Activated naive CD4-positive, alpha-beta T cell treated with Interleukin-2 at 50 U/mL for 16 hours (primary cell): Measurements from ENCODE around the gene AP3D1.
"Not testable (repeated sequence)": the region's sequence is repeated elsewhere in the genome, so short reads cannot be mapped to it uniquely, and the experiment has no call there.

ENCODE experiments used
- DNase-seq: peaks from one replicate; pipeline ENCODE4 v3.0.0-alpha.2; 2020

The AP3D1 gene

DNA sequence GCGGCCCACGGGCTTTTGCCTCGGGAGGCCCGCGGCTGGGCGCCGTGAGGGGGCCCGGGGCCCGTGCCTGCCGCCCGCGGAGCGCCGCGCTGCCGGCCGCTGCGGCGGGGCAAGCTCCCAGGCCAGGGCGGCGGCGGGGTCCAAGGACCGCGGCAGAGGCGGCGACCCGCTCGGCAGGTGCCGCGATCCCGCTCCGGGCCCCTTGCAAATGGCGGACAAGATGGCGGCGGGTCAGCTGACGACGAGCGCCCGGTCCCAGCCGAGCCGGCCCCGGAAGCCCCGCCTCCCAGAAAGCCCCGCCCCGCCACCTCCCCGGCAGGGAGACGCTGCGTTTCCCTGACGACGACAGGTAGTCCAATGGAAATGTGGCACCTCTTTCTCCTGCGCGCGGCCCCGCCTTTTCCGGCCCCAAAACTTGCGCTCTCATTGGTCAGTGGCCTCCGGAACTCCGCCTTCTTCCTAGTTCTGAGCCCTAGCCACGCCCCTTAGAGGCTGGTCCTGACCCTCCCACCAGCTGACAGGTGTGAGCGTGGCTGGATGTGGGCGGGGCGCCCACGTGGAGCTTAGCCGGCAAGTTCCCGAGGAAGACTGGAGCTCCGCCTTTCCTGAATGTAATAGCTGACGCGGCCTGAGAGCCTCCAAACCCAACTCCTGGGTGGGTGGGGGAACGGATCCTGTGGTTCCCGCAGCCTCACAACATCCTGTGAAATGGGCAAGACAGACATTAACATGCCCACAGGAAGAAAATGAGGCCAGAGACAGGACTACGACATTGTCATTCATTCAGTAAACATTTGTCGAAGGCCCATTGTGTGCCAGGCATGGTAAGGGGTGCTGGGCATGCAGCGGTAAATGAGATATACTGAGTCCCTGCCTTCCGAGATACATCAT lies at the start of gene AP3D1:
TSS of gene AP3D1 (minus strand) at position 228 of the 891 bp plus-strand sequence. CDS start 232 bp downstream, outside the sequence.
- peak; percentile 100 for DNase-seq

DNA sequence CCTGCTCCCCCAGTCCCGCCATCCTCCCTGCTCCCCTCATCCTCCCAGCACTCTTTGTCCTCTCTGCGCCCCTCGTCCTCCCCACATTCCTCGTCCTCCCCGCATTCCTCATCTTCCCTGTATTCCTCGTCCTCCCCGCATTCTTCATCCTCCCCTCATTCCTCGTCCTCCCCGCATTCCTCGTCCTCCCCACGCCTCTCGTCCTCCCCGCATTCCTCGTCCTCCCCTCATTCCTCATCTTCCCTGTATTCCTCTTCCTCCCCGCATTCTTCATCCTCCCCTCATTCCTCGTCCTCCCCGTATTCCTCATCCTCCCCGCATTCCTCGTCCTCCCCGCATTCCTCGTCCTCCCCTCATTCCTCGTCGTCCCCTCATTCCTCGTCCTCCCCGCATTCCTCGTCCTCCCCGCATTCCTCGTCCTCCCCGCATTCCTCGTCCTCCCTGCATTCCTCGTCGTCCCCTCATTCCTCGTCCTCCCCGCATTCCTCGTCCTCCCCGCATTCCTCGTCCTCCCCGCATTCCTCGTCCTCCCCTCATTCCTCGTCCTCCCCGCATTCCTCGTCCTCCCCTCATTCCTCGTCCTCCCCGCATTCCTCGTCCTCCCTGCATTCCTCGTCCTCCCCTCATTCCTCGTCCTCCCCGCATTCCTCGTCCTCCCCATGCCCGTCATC lies 49.4 kb upstream of the AP3D1 start:
- not testable (repeated sequence) for DNase-seq

DNA sequence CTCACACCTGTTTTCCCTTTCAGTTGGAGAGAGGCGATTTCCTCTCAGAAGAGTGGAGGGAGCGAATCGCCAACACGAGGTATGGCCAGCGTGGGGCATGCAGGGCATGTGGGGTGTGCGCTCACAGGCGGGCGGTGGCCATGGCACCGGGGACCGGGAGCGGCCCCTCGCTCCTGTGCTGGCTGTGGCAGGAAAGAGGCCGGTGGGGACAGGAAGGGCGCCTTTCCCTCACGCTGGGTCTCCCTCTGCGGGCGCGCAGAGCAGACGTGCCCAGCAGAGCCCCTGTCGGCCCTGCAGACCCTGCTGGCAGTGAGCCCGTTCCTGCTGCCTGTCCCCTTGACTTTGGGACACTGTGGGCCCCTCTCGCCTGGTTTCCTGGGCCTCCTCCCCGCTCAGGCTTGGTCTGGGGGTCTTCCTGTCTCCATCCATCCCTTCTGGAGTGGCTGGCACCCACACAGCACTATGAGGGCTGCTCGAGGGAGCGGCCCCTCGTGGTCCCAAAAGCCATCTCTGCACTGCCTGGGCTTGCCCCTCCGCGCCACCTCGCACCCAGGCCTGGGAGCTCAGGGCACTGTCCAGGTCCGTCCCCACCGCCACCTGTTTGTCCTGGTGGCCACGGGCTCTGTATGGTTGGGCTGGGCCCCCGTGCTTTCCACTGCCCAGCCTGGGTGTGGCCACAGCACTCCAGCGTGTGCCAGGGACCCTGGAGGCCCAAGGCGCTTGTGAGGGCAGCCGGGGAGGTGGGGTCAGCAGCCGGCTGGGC lies 48.7 kb upstream of the AP3D1 start:
- DNase-seq, result no peak

DNA sequence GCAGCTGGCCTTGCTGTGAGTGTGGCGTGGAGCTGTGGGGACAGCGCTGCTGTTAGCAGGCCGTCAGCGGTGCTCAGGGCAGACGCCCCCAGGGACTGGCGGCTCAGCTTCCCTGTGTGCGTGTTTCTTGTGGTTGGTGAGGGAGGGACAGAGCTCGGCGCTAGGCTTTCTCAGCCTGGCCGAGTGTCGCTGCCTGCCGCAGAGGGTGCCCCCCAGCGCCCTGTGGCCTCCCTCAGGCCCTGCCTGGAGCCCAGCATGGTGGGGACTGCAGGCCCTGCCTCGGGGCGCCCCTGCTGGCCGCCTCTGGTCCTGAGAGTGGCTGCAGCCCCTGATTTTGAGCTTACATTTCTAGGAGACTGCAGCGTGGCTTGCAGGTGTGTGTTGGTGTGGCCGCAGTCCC lies 47.8 kb upstream of the AP3D1 start:
- DNase-seq, result no peak

DNA sequence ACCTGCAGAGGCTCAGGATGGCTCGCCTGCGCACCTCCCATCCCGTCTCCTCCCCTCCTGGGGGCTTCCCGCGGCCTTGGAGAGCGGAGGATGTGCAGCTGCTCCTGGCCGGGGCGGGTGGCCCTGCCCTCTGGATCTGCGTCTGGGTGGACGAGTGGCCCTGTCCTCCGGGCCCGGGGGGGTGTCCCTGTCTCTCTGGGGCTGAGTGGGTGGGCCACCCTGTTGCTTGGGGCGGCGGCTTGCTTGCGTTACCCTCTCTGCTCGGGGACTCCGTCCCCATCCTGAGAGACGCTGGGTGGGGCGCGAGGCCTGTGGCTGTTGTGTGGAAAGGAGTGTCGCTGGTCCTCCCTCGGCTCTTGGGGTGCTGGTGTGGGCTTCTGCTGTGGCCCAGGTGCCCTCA lies 47.0 kb upstream of the AP3D1 start:
- no peak for DNase-seq

DNA sequence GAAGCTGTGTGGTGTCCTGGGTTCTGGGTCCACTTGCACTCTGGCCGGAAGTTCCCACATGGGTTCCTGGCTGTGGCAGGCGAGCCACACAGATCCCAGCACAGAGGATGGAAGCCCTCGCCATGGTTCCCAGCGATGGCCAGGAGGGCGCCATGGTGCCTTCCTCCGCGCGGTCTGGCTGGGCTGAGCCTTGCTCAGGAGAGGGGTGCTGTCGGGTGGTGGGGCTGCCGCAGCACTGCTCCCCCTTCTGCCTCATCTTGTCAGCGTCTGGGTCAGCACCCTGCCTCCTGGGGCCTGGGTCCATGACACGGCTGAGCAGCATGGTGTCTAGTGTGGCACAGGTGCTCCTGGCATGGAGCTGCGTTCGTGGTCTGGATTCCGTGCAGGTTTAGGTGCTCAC lies 45.9 kb upstream of the AP3D1 start:
- no peak for DNase-seq

DNA sequence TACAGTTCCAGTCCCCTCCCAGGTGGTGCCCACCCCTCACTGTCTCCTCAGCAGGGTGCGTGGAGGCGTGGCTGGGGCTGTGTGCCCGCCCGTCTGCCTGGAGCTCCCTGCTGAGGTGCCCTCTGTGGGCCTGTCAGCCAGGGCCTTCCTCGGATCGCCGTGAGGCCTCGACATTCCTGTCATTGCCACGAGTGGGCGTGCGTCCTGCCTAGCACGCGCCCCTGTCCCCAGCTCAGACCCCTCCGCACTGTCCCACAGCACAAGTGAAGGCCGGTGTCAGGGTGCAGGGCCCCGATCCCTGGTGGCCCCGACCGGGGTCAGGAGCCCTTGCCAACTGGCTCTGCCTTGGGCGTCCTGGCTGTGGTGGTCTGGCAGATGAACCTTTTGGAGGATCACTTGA lies 44.5 kb upstream of the AP3D1 start:
- DNase-seq, result no peak

DNA sequence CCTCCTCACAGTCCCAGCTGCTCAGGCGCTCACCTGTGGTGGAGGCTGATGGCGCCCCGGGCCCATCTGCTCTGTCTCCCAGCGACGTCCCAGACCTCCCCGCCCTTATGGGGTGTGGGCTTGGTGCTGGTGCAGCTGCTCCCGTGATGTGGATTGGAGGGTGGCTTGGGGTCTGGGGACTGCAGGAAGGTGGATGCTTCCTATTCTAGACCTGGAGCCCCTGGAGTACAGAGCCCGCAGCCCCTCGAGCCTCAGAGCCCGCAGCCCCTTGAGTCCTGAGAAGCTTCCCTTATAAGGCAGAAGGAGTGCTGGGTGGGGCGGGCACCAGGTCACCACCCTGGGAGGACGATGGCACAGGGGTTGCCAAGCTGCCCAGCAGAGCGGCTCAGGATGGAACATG lies 44.0 kb upstream of the AP3D1 start:
- no peak for DNase-seq

DNA sequence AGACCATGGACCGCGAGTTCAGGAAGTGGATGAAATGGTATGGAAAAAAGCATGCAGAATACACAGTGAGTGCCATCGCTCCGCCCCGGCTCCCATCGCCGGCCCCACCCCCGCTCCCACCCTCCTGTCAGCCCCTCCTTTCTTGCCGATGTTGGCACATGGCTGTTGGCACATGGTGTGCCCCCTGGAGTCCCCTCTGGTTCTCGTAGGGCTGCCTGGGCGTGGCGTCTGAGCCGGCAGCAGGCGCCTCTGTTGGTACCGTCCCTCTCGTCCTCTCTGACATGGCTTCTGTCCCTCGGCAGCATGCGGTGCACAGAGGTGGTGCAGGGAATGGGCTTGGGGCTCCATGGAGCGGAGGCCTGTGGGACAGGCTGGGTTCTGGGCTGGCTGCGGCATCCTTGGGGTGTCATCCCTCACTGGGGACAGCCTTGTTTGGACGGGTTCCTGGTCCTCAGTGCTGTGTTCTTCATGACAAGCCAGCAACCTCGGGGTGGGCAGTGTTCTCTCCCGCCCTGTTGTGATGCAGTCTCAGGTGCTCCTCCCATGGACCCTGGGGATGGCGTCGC lies 43.2 kb upstream of the AP3D1 start:
- DNase-seq, result no peak

DNA sequence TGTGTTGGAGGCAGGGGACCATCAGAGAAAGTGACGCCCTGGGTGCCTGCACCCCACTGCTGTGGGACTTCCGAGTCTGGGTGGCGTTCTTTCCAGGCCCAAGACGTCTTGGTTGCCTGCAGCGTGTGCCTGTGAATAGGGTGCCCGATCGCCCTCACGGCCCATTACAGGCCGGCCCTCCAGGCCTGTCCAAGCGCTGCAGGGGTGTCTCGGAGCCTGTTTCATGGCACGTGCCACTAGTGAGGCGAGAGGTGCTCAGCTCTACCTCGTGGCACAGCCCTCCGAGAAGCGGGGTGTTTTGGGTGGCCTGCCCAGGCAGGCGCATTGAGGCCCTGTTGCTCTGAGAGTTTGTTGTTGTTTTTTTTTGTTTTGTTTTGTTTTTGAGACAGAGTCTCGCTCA lies 42.4 kb upstream of the AP3D1 start:
- DNase-seq, result no peak

DNA sequence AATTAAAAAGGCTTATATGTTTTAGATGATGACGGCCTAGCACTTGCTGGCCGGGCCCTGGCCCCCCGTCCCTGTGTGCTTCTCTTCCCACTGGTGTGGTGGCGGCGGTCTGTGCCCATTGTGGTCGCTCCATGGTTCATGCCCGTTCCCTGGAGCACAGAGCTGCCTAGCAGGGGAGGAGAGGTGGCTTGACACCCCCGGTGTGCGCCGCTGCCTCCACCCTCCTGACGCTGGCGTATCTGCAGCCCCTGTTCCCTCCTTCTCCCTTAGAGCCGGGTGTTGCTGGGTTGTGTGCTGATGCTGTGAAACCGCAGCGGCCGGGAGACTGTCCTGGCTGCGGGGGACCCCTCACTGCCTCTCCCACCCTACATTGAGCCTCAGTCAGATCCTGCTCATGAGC lies 41.5 kb upstream of the AP3D1 start:
- DNase-seq, result no peak

DNA sequence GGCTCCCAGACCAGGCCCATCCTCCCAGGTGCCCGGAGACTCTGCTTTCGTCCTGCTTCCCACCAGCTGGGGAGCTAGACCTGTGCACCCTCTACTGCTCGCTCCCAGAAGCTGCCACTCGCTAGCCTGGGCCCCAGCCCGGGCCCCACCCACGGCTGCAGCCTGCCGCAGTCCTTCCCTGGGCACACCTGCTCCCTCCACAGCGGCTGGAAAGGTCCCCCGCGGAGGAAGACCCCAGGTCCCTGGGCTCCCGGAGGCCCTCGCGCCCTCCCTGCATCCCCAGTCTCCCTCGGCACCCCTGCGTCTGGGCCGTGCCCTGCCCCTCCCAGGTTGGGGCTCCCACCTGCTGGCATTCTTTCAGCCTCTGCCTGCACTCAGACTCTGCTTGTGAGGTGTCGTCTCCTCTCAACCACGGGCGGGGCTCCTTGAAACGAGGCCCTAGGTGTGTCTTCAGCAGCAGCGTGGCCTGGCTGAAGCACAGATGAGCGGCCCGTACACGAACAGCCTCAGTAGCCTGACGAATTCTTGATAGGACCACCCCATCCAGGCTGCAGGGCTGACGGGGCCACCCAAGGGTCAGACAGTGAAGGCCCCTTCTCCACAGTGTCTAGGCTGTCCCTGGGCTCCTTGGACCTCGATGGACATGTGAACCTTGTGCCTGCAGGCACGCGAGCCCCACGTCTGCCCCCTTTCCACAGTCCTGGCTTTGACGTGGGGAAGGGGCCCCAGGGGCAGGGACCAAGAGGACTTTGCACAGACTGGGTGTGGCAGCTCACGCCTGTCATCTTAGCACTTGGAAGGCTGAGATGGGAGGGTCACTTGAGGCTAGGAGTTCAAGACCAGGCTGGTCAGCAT lies 40.3 kb upstream of the AP3D1 start:
- no peak for DNase-seq

DNA sequence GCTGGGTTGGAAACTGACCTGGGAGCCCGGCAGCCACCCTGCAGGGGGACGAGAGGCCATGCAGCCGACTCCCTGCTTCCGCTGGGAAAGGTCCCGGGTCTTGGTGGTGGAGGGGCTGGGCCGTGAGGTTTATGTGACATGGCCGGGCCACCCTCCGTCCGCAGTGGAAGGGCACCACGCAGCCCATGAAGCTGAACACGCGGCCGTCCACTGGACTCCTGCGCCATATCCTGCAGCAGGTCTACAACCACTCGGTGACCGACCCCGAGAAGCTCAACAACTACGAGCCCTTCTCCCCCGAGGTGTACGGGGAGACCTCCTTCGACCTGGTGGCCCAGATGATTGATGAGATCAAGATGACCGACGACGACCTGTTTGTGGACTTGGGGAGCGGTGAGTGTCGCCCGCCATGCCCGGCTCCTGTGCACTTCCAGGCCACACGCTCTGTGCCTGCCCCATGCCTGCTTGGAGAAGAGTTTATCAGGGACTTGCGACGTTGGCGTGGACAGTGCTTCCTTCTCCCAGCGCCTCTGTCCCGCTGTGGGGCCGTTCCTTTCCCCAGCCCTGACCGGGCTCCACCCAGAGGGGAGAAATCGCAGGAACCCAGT lies 39.6 kb upstream of the AP3D1 start:
- no peak for DNase-seq

DNA sequence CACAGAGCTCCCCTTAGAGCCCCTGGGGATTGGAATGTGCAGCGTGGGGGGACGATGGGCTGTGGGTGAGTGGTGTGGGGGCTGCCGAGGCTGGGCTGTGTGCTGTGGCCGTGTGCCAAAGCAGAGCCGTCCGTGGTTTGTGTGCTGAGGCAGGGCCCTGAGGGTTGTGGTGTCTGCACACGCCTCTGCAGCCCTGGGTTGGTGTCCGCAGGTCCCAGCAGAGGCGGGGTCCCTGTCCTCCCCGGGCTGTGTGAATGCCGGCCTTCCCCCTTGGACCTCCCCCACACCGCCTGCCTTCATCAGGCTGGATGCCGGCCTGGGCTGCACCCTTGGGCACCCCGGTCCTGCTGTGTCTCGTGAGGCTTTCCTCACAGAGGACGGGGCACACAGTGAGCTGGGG lies 38.5 kb upstream of the AP3D1 start:
- no peak for DNase-seq

DNA sequence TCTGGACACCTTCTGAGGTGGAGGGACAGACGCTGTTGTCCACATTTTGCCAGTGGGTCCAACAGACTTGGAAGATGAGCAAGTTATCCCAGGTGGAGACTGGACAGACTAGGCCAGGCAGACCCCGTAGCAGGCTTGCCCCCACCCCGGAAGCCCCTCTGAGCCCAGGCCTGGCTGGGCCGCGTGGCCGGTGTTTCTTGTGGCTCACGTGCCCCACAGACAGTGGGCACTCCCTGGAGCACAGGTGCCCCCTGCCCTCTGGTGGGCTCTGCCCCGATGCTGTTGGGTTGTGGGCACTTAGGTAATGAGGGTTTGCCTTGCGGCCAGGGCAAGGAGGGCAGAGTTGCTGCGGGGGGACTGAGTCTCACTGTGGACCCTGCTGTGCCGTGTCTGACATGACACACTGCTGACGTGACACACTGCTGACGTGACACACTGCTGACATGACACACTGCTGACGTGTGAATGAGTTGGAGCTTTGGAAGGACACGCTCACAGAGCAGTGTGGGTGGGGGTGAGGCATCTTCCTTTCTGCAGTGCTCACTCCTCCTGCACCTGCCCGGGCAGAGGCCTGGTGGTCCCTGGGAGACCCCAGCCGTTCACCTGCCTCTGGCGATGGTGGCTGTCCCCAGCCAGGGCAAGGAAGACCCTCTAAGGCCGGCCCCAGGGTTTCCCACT lies 37.5 kb upstream of the AP3D1 start:
- peak; percentile 25 for DNase-seq

DNA sequence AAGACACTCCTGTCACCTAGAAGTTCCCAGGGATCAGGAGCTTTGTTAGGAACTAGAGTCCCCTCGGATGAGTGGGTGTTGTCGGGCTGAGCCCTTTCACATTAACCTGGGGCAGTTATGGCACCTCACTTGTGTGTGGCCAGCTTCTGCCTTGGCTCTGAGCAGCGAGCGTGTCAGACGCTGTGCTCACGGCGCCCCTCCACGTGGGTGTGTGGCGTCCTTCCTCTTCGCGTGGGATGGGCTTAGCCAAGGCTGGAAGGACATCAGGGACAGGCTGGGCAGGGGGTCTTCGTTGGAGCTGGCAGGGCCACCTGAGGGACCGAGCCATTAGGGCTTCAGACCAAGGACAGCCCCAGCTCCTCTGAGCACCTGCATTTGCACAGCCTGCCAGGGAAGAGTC lies 35.8 kb upstream of the AP3D1 start:
- DNase-seq, result no peak

DNA sequence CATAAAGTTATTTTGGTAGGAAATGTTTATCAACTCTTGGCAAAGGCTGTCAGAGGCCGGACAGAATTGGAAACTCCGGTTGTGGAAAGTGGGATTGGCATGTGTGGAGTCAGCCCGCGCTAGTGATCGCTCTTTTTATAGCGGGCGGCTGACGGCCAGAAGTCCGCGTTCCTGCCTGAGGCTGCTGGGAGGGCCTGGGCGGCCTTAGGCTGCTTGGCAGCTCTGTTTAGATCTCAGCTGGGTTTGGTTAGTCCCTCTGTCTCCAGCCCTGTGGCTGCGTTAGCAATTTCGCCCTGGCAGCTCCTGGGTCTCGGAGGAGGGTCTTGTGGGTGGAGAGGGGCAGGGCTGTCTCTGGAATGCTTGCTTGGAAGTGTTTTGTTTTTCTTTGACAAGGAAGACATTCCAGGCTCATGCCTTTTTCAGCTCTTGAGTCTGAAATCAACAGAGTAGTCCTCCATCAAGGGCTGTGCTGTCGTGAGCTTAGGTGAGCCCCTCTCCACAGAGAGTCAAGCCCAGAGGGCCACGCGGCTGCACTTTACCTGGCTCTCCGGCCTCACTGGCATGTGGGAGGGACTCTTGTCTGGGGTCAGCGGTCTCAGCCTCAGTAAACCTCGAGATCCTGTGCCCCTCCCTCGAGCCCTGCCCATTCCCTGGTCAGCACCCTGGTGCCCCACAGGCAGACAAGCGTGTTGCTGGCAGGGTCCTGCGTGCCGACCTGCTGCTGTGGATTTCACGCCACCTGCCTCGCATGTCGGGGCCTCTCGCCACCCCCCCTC lies 34.9 kb upstream of the AP3D1 start:
- DNase-seq, result no peak

DNA sequence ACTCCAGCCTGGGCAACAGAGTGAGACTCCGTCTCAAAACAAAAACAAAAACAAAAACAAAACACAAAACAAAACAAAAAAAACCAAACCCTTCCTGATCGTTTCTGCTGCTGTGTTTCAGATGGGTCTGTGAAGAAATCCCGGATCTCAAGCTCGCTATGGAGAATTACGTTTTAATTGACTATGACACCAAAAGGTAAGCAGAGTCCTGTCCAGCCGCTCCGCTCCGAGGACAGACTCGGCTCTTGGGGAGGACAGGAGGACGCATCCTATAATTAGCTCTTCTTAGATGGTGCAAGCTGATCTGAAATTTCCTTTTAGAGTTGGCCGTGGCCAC lies 34.3 kb upstream of the AP3D1 start:
- no peak for DNase-seq

DNA sequence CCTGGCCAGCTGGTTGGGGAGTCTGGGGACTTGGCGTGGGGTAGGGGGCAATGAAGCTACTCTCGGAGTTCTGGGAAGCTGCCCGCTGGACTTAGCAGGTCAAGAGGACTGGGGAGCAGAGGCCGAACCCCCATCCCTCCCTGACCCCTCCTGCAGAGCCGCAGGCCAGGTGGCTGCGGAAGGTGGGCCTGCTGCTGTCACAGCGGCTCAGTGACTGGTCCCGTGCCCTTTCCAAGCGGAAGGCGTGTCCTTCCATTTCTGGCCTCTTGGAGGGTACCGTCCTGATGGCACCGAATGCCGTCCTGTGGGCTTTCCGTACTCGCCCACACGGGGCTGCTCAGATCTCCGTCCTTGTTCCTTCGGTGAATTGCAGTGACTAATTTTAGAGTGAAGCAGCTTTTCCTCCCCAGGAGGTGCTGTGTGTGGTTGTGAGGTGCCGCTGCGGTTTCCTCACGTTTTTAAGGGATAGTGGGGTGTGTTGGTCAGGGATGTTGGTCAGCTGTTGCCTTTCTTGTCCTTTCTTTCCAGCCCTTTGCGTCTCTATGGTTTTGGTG lies 33.1 kb upstream of the AP3D1 start:
- DNase-seq, result no peak

DNA sequence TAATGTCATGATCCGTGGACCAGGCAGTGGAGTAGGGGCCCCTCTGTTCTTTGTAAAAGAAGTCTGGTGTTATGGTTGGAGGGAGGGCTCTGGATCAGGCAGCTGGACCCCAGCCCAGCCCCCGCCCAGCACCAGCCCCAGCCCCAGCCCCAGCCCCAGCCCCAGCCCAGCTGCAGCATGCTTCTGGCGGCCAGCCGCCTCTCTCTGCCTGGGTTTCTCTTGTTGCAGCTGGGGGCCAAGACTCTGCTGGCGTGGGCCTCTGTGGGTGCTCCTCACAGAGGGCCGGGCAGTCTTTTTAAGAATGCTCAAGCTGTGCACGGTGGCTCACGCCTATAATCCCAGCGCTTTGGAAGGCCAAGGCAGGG lies 30.2 kb upstream of the AP3D1 start:
- no peak for DNase-seq
